HT-29 (cell line): ENCODE results near the gene NAPA. TPM values are rescaled to one million over a fixed set of nuclear protein-coding genes. Genes with fewer than 3 reads are reported as not detected.
A peak's percentile ranks its signal among the peaks of the same experiment; 100 is the strongest.
"Not testable (repeated sequence)": the region's sequence is repeated elsewhere in the genome, so short reads cannot be mapped to it uniquely, and the experiment has no call there.

Experiments
- DNase-seq: peaks from one replicate; pipeline ENCODE4 v3.0.0-alpha.2; 2015; ENCODE audit warnings: low spot score
- total RNA-seq: library from RNA; depleted of rRNA; stranded (reverse); fragments of >200 nt; shearing (Covaris generic); gene quantifications from 2 replicates; pipeline ENCODE4 v1.2.3, GENCODE V29; 2014

The NAPA gene
- total RNA-seq, 1 experiment from 2014 or later: 224 TPM

- DNase-seq: not testable (repeated sequence)
Observed at GRCh38 chr19:47486220-47486619, 28.6 kb downstream of the NAPA start.

DNA sequence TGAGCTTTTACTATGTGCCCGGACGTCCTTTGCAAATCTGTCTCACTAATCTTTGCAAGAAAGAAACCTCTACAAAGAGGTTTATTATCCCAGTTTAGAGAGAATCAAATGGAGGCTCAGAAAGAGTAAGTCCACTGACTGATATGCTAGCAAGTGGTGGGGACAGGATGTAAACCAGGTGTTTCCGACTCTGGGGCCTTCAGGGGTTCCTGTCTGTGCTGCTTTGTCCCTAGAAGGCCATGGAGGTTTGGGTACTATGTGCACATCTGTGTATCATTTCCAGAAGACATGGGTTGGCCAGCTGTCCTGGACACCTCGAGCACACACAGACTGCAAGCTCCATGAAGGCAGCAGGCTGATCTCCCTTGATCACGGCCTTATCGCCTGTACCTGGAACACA lies 29.7 kb downstream of the NAPA start:
- DNase-seq: no peak

- peak; percentile 97 for DNase-seq
Observed at GRCh38 chr19:47483800-47484690, 30.8 kb downstream of the NAPA start, which contains the start of gene KPTN. Gene KPTN, minus strand, starts transcription at chr19:47484219. Its CDS starts 59 bp downstream, at chr19:47484160.

DNA sequence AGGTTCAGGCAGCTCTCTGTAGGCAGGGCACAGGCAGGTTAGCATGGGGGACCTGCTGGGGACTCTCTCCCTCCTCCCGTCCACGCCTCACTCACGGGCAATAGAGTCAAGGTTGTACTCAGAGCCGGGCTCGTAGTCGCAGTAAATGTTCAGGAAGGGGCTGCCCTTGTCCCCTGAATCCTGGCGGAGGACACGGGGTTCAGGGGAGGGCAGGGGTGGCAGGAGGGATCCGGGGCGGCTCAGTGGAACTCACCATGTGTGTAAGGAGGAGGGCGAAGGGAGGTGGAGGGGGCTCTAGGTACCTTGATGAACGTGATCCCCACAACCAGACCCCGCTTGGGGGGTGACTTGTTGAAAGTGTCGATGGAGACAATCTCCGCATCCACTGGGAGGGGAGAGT lies 31.7 kb downstream of the NAPA start:
- DNase-seq: no peak

GRCh38 chr19:47481460-47482052 lies 33.3 kb downstream of the NAPA start:
- DNase-seq: no peak

DNA sequence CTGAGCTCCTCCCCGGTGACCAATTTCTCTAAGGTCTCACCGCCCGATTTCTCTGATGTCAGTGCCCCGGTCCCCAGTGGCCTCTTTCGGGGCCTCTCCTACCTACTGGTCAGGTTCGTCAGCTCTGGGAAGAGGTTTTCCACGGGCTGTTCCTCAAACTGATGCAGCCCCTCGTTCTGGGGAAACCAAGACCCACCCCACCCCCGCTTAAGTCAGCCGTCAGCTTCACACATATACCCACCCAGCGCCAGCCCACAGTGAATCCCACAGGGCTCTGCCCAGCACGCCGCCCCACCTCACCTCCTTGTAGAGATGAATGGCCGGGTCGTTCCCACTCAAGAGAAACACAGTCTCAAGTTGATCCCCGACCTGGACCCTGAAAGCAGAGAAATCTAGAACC lies 34.2 kb downstream of the NAPA start:
- DNase-seq: no peak

GRCh38 chr19:47479701-47480503 lies 35.0 kb downstream of the NAPA start:
- DNase-seq: no peak

GRCh38 chr19:47476438-47476972 lies 38.4 kb downstream of the NAPA start:
- DNase-seq: no peak

- DNase-seq: no peak
Observed at GRCh38 chr19:47475465-47475864, 39.4 kb downstream of the NAPA start.

DNA sequence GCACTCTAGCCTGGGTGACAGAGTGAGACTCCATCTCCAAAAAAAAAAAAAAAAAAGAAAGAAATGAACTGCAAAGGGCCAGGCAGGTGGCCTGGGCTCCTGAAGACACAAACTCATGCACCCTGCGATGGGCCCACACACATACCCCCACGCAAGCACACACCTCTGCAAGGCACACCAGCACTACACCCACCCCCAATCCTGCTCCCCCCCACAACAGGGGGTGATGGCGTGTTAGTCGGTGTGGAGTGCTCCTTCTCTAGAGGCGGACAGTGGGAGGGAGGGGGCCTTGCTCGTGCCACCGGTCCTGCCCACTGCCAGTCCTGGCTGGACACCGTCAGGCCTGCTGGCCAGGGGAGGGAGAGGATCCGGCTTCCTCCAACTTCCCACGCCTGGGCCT lies 41.5 kb downstream of the NAPA start:
- DNase-seq: no peak

DNA sequence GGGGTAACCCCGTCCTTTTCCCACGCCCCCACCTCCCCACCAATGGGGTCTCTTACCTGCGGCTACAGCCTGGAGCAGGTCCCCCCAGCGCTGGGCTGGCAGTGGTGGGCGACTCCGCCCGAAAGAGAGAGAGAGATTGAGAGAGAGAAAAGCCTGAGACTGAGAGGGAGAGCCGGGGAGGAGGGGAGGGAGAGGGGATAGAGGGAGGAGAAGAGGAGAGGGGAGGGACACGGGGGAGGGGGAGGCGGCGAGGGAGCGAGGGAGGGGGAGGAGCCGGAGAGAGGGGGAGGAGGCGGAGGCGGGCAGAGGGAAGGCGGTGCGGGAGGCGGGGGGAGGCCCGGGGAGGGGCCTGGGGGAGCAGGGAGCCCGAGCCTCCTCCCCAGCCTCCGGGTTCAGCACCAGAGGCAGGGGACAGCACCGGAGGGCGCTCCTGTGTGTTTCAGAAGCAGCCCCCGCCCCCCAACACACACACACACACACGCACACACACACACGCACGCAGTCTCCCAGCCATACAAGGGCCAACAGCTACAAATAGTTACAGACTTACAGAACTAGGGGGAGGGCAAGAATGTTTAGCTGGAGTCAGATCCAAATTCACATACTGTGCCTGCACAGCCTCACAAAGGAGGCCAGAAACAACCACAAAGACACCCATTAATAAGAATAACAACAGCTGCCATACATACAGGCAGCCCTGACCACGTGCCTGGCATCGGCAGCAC lies 43.0 kb downstream of the NAPA start, which contains the start of gene SLC8A2:
Gene SLC8A2, minus strand, starts transcription at position 161 of the 725 bp plus-strand sequence. CDS start 5,490 bp downstream, outside the sequence.
- peak; percentile 48 for DNase-seq

GRCh38 chr19:47471381-47471732 lies 43.5 kb downstream of the NAPA start:
- DNase-seq: no peak

GRCh38 chr19:47470447-47471195 lies 44.2 kb downstream of the NAPA start:
- DNase-seq: no peak

DNA sequence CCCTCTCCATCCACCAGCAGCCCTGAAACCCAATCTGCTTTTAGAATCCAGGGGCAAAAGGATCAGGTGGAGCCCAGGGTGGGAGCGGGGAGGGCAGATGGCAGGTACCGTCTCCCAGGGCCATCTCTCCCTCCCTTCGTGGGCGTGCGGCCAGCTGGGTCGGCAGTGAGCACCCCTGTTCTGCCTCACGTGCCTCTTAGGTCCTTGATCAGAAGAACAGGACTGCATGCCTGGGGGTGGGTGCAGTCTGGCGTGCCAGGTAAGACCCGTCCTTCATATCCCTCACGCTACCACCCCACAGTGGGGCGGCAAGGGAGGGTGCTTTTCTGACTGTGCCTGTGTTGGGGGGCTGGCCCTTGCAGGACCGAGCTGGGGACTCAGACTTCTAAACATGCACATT lies 45.1 kb downstream of the NAPA start:
- DNase-seq: no peak

- no peak for DNase-seq
Observed at GRCh38 chr19:47469363-47469700, 45.5 kb downstream of the NAPA start.

- DNase-seq: no peak
Observed at GRCh38 chr19:47467914-47468313, 46.9 kb downstream of the NAPA start.

- DNase-seq: no peak
Observed at GRCh38 chr19:47465957-47466356, 48.9 kb downstream of the NAPA start.

DNA sequence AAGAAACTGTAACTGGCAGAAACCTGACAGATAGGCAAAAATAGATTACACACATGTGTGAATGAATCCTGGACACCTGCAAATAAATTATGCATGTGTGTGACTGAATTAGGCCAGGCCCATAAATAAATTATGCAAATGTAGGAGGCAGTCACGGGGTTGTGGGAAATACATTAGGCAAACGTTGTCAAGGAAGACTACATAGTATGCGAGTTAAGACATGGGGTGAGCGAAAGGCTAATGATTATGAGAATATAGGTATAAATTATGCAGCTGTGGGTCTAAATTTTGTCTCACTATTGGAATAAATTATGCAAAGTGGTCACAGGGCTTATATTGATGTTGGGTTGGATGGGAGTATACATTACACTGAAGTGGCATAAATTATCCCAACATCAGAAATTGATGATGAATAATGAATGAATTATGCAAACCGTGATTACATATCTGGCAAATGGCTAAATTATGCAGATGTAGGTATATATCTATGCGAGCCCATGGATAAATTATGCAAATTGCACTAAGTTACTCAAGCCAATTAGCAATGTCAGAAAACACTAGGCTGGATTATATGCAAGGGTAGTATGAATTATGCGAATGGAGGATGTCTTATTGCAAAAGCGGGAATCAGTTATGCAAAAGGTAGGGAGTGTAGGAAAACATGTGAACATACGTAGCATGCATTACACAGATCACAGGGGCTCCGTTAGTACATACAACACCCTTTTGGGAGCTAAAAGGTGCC lies 50.0 kb downstream of the NAPA start:
- DNase-seq: no peak

DNA sequence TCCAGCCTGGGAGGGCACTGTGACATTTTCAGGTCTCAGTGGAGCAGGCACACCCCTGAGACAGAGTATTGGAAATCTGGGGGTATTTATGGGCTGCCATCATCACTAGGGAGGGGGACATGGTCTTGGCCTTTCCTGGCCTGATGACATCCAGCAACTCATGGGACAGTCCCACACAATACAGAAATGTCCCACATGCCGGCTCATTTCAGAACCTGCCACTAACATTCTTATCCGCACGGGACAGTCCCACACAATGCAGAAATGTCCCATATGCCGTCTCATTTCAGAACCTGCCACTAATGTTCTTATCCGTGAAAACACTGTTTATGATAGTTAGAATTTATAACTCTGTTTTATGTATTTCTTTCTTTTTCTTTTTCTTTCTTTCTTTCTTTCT lies 53.0 kb downstream of the NAPA start:
- no peak for DNase-seq

DNA sequence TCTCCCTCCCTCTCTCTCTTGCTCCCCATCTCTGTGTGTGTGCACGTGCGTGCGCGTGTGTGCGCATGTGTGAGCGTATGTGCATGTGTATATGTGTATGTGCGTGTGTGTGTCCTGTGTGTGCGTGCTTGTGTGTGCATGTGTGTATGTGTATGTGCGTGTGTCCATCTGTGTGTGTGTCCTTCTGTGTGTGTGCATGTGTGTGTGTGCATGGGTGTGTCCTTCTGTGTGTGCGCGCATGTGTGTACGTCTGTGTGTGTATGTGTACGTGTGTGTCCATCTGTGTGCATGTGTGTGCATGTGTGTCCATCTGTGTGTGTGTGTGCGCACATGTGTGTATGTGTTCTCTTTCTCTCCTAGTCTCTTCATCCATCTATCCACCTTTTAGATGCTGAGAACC lies 55.4 kb downstream of the NAPA start:
- no peak for DNase-seq
